ENCODE measurements around the gene ZNF80. TPM values are rescaled to one million over a fixed set of nuclear protein-coding genes. Genes with fewer than 3 reads are reported as not detected.
A peak's percentile ranks its signal among the peaks of the same experiment; 100 is the strongest.

Gene ZNF80
- total RNA-seq, 3 donors from 2014 or later = 0.16 to 0.33 TPM; not detected in 1

- TF ChIP-seq POLR2AphosphoS5 (IDR thresholded peaks at IDR 0.05) (no peak), POLR2A (IDR thresholded peaks at IDR 0.05) (no peak)
- TF ChIP-seq, protein P1, sequence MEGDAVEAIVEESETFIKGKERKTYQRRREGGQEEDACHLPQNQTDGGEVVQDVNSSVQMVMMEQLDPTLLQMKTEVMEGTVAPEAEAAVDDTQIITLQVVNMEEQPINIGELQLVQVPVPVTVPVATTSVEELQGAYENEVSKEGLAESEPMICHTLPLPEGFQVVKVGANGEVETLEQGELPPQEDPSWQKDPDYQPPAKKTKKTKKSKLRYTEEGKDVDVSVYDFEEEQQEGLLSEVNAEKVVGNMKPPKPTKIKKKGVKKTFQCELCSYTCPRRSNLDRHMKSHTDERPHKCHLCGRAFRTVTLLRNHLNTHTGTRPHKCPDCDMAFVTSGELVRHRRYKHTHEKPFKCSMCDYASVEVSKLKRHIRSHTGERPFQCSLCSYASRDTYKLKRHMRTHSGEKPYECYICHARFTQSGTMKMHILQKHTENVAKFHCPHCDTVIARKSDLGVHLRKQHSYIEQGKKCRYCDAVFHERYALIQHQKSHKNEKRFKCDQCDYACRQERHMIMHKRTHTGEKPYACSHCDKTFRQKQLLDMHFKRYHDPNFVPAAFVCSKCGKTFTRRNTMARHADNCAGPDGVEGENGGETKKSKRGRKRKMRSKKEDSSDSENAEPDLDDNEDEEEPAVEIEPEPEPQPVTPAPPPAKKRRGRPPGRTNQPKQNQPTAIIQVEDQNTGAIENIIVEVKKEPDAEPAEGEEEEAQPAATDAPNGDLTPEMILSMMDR (IDR thresholded peaks at IDR 0.05) = no peak
- Histone ChIP-seq H3K36me3 (no peaks in the 10 kb centered on the region), H3K4me1 (peaks cover 0 to 4% of the 10 kb centered on the region in 2 donors), H3K27ac (no peak overlapping the region), H3K9me3 (no peaks in the 10 kb centered on the region), H3K4me3 (no peak overlapping the region), H3K27me3 (no peaks in the 10 kb centered on the region)
- intact Hi-C loops (cut with DNase I; ENCODE audit: low total_unique reads) = no loop called here
- no peak for DNase-seq (ENCODE audit: low spot score in 2 of 2)
These were observed 20.1 kb downstream of the ZNF80 start for GRCh38 chr3:114217266-114217665.

GRCh38 chr3:114216186-114216970, 21.0 kb downstream of the ZNF80 start:
- DNase-seq (ENCODE audit: low spot score in 2 of 2) = no peak
- TF ChIP-seq POLR2A (IDR thresholded peaks at IDR 0.05) = no peak
- TF ChIP-seq, protein P1 (IDR thresholded peaks at IDR 0.05) = no peak
- no peak for TF ChIP-seq POLR2AphosphoS5 (IDR thresholded peaks at IDR 0.05)
- H3K4me1 ChIP-seq = peaks cover 0 to 4% of the 10 kb centered on the region in 2 donors
- H3K27ac ChIP-seq = no peak overlapping the region
- no peaks in the 10 kb centered on the region for H3K9me3 ChIP-seq
- H3K27me3 ChIP-seq = no peaks in the 10 kb centered on the region
- intact Hi-C loops (cut with DNase I; ENCODE audit: low total_unique reads) = no loop called here
- no peak overlapping the region for H3K4me3 ChIP-seq
- no peaks in the 10 kb centered on the region for H3K36me3 ChIP-seq

- intact Hi-C loops (cut with DNase I; ENCODE audit: low total_unique reads) = no loop called here
- Histone ChIP-seq H3K4me1 (peaks cover 0 to 4% of the 10 kb centered on the region in 2 donors), H3K27me3 (no peaks in the 10 kb centered on the region), H3K9me3 (no peaks in the 10 kb centered on the region), H3K27ac (peak overlapping the region in 1 of 2 donors; percentile 48), H3K36me3 (no peaks in the 10 kb centered on the region), H3K4me3 (peak overlapping the region; percentile 19 to 52 (median 21))
- no peak for DNase-seq (ENCODE audit: low spot score in 2 of 2)
- TF ChIP-seq POLR2AphosphoS5 (IDR thresholded peaks at IDR 0.05) (no peak), POLR2A (IDR thresholded peaks at IDR 0.05) (no peak)
These were observed 22.6 kb downstream of the ZNF80 start for GRCh38 chr3:114214542-114215341.

- Histone ChIP-seq H3K4me1 (peaks cover 0 to 4% of the 10 kb centered on the region in 2 donors), H3K27me3 (no peaks in the 10 kb centered on the region), H3K27ac (peak overlapping the region in 1 of 2 donors; percentile 48), H3K9me3 (no peaks in the 10 kb centered on the region), H3K36me3 (no peaks in the 10 kb centered on the region), H3K4me3 (peak overlapping the region; percentile 19 to 52 (median 21))
- intact Hi-C loops (cut with DNase I; ENCODE audit: low total_unique reads) = no loop called here
- no peak for DNase-seq (ENCODE audit: low spot score in 2 of 2)
- TF ChIP-seq, protein P1 (IDR thresholded peaks at IDR 0.05) = no peak
- TF ChIP-seq POLR2A (IDR thresholded peaks at IDR 0.05) (no peak), POLR2AphosphoS5 (IDR thresholded peaks at IDR 0.05) (no peak)
These were observed 23.5 kb downstream of the ZNF80 start for GRCh38 chr3:114213627-114214541.

GRCh38 chr3:114213292-114213626, 24.1 kb downstream of the ZNF80 start:
- Histone ChIP-seq H3K27ac (no peak overlapping the region), H3K9me3 (no peaks in the 10 kb centered on the region), H3K4me1 (peaks cover 0 to 4% of the 10 kb centered on the region in 2 donors), H3K36me3 (no peaks in the 10 kb centered on the region), H3K27me3 (no peaks in the 10 kb centered on the region), H3K4me3 (peak overlapping the region in 1 of 3 donors; percentile 19)
- no peak for DNase-seq (ENCODE audit: low spot score in 2 of 2)
- TF ChIP-seq POLR2AphosphoS5 (IDR thresholded peaks at IDR 0.05) (no peak), POLR2A (IDR thresholded peaks at IDR 0.05) (no peak)
- TF ChIP-seq, protein P1 (IDR thresholded peaks at IDR 0.05) = no peak
- intact Hi-C loops (cut with DNase I; ENCODE audit: low total_unique reads) = no loop called here

All from breast epithelium (tissue), 4 donors.